Measurements from ENCODE around the gene CUL3. TPM values are rescaled to one million over a fixed set of nuclear protein-coding genes. Genes with fewer than 3 reads are reported as not detected.

CUL3 gene
- total and polyA plus RNA-seq, 2 of the 13 experiments (the other 11 are each of a cell fraction or from before 2014, with no cell fraction given) = 33.2 to 62.3 TPM

DNA sequence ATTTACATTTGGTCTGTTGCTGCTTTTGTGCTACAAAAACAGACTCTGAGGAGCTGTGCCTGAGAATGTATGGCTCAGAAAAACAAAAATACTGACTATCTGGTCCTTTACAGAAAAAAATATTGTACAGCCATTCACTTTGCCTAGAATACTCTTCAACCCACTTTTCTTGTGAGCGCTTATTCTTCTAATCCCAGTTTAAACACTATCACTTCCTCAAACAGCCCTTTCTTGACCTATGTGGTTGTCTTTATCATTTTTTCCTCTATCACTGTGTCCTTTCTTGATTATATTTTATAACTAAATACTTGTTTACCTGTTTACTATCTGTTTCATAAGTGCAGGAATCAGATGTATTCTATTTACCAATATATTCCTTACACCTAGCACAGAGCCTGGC, 33.5 kb downstream of the CUL3 start:
- H3K4me3 ChIP-seq (replicated peaks in 1 of 3; ENCODE audit: insufficient read depth in 1 of 3, low read depth in 2 of 3, low read length in 3 of 3) = no peak overlapping the region
- peaks cover 2 to 23% of the 10 kb centered on the region in 2 experiments; a peak in 3 of 5 replicates for H3K36me3 ChIP-seq (replicated peaks in 1 of 2; ENCODE audit: control insufficient read depth in 1 of 2, insufficient read depth in 2 of 2, low read length in 2 of 2)
- H2AFZ ChIP-seq (ENCODE audit: low read length) = no peak overlapping the region
- CTCF ChIA-PET (ENCODE audit: low intra/inter-chr PET ratio, low total read pairs) = no interaction called here
- TF ChIP-seq, protein P1, sequence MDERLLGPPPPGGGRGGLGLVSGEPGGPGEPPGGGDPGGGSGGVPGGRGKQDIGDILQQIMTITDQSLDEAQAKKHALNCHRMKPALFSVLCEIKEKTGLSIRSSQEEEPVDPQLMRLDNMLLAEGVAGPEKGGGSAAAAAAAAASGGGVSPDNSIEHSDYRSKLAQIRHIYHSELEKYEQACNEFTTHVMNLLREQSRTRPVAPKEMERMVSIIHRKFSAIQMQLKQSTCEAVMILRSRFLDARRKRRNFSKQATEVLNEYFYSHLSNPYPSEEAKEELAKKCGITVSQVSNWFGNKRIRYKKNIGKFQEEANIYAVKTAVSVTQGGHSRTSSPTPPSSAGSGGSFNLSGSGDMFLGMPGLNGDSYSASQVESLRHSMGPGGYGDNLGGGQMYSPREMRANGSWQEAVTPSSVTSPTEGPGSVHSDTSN (CRISPR knock-in tag; IDR thresholded peaks at IDR 0.05) = no peak
- TF ChIP-seq PITX1 (CRISPR knock-in tag; IDR thresholded peaks at IDR 0.05) (no peak), ZNF557 (CRISPR knock-in tag; IDR thresholded peaks at IDR 0.05) (no peak), SP140L (CRISPR knock-in tag; IDR thresholded peaks at IDR 0.05; ENCODE audit: borderline replicate concordance) (no peak), FOXA3 (CRISPR knock-in tag; IDR thresholded peaks at IDR 0.05) (no peak), NFKBIZ (CRISPR knock-in tag; IDR thresholded peaks at IDR 0.05) (no peak), ZSCAN22 (CRISPR knock-in tag; IDR thresholded peaks at IDR 0.05) (no peak), ARNTL (CRISPR knock-in tag; IDR thresholded peaks at IDR 0.05) (no peak), SOX5 (CRISPR knock-in tag; IDR thresholded peaks at IDR 0.05; ENCODE audit: borderline replicate concordance) (no peak)
- TF ChIP-seq, protein P2, sequence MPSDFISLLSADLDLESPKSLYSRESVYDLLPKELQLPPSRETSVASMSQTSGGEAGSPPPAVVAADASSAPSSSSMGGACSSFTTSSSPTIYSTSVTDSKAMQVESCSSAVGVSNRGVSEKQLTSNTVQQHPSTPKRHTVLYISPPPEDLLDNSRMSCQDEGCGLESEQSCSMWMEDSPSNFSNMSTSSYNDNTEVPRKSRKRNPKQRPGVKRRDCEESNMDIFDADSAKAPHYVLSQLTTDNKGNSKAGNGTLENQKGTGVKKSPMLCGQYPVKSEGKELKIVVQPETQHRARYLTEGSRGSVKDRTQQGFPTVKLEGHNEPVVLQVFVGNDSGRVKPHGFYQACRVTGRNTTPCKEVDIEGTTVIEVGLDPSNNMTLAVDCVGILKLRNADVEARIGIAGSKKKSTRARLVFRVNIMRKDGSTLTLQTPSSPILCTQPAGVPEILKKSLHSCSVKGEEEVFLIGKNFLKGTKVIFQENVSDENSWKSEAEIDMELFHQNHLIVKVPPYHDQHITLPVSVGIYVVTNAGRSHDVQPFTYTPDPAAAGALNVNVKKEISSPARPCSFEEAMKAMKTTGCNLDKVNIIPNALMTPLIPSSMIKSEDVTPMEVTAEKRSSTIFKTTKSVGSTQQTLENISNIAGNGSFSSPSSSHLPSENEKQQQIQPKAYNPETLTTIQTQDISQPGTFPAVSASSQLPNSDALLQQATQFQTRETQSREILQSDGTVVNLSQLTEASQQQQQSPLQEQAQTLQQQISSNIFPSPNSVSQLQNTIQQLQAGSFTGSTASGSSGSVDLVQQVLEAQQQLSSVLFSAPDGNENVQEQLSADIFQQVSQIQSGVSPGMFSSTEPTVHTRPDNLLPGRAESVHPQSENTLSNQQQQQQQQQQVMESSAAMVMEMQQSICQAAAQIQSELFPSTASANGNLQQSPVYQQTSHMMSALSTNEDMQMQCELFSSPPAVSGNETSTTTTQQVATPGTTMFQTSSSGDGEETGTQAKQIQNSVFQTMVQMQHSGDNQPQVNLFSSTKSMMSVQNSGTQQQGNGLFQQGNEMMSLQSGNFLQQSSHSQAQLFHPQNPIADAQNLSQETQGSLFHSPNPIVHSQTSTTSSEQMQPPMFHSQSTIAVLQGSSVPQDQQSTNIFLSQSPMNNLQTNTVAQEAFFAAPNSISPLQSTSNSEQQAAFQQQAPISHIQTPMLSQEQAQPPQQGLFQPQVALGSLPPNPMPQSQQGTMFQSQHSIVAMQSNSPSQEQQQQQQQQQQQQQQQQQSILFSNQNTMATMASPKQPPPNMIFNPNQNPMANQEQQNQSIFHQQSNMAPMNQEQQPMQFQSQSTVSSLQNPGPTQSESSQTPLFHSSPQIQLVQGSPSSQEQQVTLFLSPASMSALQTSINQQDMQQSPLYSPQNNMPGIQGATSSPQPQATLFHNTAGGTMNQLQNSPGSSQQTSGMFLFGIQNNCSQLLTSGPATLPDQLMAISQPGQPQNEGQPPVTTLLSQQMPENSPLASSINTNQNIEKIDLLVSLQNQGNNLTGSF (CRISPR knock-in tag; IDR thresholded peaks at IDR 0.05) = no peak
- TF ChIP-seq, protein P3, sequence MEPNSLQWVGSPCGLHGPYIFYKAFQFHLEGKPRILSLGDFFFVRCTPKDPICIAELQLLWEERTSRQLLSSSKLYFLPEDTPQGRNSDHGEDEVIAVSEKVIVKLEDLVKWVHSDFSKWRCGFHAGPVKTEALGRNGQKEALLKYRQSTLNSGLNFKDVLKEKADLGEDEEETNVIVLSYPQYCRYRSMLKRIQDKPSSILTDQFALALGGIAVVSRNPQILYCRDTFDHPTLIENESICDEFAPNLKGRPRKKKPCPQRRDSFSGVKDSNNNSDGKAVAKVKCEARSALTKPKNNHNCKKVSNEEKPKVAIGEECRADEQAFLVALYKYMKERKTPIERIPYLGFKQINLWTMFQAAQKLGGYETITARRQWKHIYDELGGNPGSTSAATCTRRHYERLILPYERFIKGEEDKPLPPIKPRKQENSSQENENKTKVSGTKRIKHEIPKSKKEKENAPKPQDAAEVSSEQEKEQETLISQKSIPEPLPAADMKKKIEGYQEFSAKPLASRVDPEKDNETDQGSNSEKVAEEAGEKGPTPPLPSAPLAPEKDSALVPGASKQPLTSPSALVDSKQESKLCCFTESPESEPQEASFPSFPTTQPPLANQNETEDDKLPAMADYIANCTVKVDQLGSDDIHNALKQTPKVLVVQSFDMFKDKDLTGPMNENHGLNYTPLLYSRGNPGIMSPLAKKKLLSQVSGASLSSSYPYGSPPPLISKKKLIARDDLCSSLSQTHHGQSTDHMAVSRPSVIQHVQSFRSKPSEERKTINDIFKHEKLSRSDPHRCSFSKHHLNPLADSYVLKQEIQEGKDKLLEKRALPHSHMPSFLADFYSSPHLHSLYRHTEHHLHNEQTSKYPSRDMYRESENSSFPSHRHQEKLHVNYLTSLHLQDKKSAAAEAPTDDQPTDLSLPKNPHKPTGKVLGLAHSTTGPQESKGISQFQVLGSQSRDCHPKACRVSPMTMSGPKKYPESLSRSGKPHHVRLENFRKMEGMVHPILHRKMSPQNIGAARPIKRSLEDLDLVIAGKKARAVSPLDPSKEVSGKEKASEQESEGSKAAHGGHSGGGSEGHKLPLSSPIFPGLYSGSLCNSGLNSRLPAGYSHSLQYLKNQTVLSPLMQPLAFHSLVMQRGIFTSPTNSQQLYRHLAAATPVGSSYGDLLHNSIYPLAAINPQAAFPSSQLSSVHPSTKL (CRISPR knock-in tag; IDR thresholded peaks at IDR 0.05) = no peak
- TF ChIP-seq, protein P4, sequence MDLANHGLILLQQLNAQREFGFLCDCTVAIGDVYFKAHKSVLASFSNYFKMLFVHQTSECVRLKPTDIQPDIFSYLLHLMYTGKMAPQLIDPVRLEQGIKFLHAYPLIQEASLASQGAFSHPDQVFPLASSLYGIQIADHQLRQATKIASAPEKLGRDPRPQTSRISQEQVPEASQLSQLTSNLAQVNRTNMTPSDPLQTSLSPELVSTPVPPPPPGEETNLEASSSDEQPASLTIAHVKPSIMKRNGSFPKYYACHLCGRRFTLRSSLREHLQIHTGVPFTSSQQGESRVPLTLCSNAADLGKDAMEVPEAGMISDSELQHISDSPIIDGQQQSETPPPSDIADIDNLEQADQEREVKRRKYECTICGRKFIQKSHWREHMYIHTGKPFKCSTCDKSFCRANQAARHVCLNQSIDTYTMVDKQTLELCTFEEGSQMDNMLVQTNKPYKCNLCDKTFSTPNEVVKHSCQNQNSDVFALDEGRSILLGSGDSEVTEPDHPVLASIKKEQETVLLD (CRISPR knock-in tag; IDR thresholded peaks at IDR 0.05; ENCODE audit: low read depth) = no peak
- TF ChIP-seq, protein P5, sequence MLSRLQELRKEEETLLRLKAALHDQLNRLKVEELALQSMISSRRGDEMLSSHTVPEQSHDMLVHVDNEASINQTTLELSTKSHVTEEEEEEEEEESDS (CRISPR knock-in tag; IDR thresholded peaks at IDR 0.05; ENCODE audit: borderline replicate concordance) = no peak
- no peak overlapping the region for H3K27ac ChIP-seq (ENCODE audit: extremely low read length, insufficient read depth, low read length)
- intact Hi-C loops (cut with micrococcal nuclease; ENCODE audit: unreplicated experiment) (no loop called here), in situ Hi-C loops (cut with HindIII; ENCODE audit: extremely low pct_ligation_motif_present, low pct_unique_long_range_greater_than_20kb) (no loop called here)
- H3K27me3 ChIP-seq (ENCODE audit: control insufficient read depth in 1 of 2, insufficient read depth in 2 of 2, low read length in 2 of 2) = no peaks in the 10 kb centered on the region
- peaks cover 82% of the 10 kb centered on the region for H3K79me2 ChIP-seq (ENCODE audit: insufficient read depth, low read length)
- H3K9ac ChIP-seq (ENCODE audit: insufficient read depth, low read depth, low read length) = no peak overlapping the region
- WGBS (ENCODE audit: low lambda C conversion rate) = 100% methylated on average over 1 of the region's 1 CpG
- no peak for FAIRE-seq
- no peaks in the 10 kb centered on the region for H3K4me1 ChIP-seq (ENCODE audit: insufficient read depth, low read length)
- no peak overlapping the region for H3K4me2 ChIP-seq (ENCODE audit: low read depth, low read length)
- DNase-seq (ENCODE audit: low spot score) = no peak
- no peak for ATAC-seq
- H4K20me1 ChIP-seq (ENCODE audit: insufficient read depth, low read length) = peaks cover 7% of the 10 kb centered on the region; the same call in 1 of the 2 replicates
- BruUV-seq (replicated peaks) = no TSS peak
- POLR2A ChIA-PET = no interaction called here
- no peaks in the 10 kb centered on the region for H3K9me3 ChIP-seq (ENCODE audit: low read length)
